SU-DHL-6 (cell line): ENCODE results near the gene LYZ.

Source experiments
- H2AFZ ChIP-seq: fragments of 200-600 bp; sonication (generic); 2 replicates; pipeline ENCODE4 v1.6.1; 2014; ENCODE audit warnings: low read depth, mild to moderate bottlenecking, moderate library complexity, mixed read lengths, antibody characterized with exemption, low read length; ENCODE audit not compliant: severe bottlenecking
- H3F3A ChIP-seq: fragments of 200-600 bp; shearing (Covaris generic); 2 replicates; pipeline ENCODE4 v1.6.0; 2016; ENCODE audit warnings: antibody characterized with exemption, mild to moderate bottlenecking; ENCODE audit not compliant: insufficient read depth
- H3K27ac ChIP-seq: fragments of 200-600 bp; sonication (generic); 2 replicates; pipeline ENCODE4 v1.5.1; 2016; ENCODE audit warnings: low read depth, mild to moderate bottlenecking, low read length, moderate library complexity, mixed read lengths
- H3K27me3 ChIP-seq: fragments of 200-600 bp; sonication (generic), shearing (Covaris generic); 2 replicates; pipeline ENCODE4 v1.6.0; 2014; ENCODE audit warnings: mild to moderate bottlenecking, low read length
- H3K36me3 ChIP-seq: fragments of 200-600 bp; sonication (generic); 2 replicates; pipeline ENCODE4 v1.6.1; 2014; ENCODE audit warnings: mild to moderate bottlenecking, low read length, mixed read lengths
- H3K4me2 ChIP-seq: fragments of 300-600, 200-600 bp; shearing (Covaris generic), sonication (generic); 2 replicates; pipeline ENCODE4 v1.6.0; 2014; ENCODE audit warnings: low read length, low read depth, mild to moderate bottlenecking; ENCODE audit not compliant: poor library complexity, severe bottlenecking
- H3K4me3 ChIP-seq: fragments of 200-600 bp; sonication (generic); 2 replicates; pipeline ENCODE4 v1.5.1; 2014; ENCODE audit warnings: antibody characterized with exemption, low read length, mild to moderate bottlenecking, mixed read lengths; ENCODE audit not compliant: insufficient read depth, poor library complexity, severe bottlenecking
- H3K79me2 ChIP-seq: fragments of 200-600 bp; sonication (generic); 2 replicates; pipeline ENCODE4 v1.6.1; 2014; ENCODE audit warnings: mild to moderate bottlenecking, low read length, moderate library complexity; ENCODE audit not compliant: insufficient read depth
- H3K9ac ChIP-seq: fragments of 200-600 bp; sonication (generic); 2 replicates; pipeline ENCODE4 v1.7.0; 2014; ENCODE audit warnings: mild to moderate bottlenecking, low read length
- H3K9me2 ChIP-seq: fragments of 200-600 bp; sonication (generic); replicated peaks from 2 replicates; pipeline ENCODE4 v1.6.1; 2014; ENCODE audit warnings: low read length; ENCODE audit not compliant: insufficient read depth
- H3K9me3 ChIP-seq: fragments of 200-600 bp; sonication (generic); 2 replicates; pipeline ENCODE4 v1.6.1; 2014; ENCODE audit warnings: low read length, mixed read lengths; ENCODE audit not compliant: insufficient read depth
- H4K20me1 ChIP-seq: fragments of 200-600 bp; sonication (generic); 2 replicates; pipeline ENCODE4 v1.6.1; 2014; ENCODE audit warnings: low read depth, mild to moderate bottlenecking, antibody characterized with exemption, low read length, moderate library complexity, mixed read lengths
- CTCF ChIP-seq: fragments of 200-600 bp; sonication (generic); IDR thresholded peaks from one replicate; pipeline ENCODE4 v1.5.1; 2017; ENCODE audit warnings: antibody characterized with exemption, mild to moderate bottlenecking, low read length, moderate library complexity; ENCODE audit not compliant: insufficient read depth, poor library complexity, severe bottlenecking
- EZH2phosphoT487 ChIP-seq: fragments of 200-600 bp; sonication (generic), shearing (Covaris generic); conservative IDR thresholded peaks from 2 replicates; pipeline ENCODE4 v1.6.1; 2018; ENCODE audit warnings: mild to moderate bottlenecking, antibody characterized with exemption, low read length, moderate library complexity, mixed read lengths

The LYZ gene

GRCh38 chr12:69352904-69353303 lies 4.7 kb downstream of the LYZ start:
- H3K4me3 ChIP-seq, result no peak overlapping the region
- H3K9me2 ChIP-seq, result no peaks in the 10 kb centered on the region
- H3K9me3 ChIP-seq, result no peaks in the 10 kb centered on the region
- no peak overlapping the region for H3K9ac ChIP-seq
- no peaks in the 10 kb centered on the region for H4K20me1 ChIP-seq
- no peak overlapping the region for H2AFZ ChIP-seq
- H3F3A ChIP-seq, result peaks cover 1% of the 10 kb centered on the region; the same call in 1 of the 2 replicates
- no peaks in the 10 kb centered on the region for H3K27me3 ChIP-seq
- no peak overlapping the region for H3K27ac ChIP-seq
- no peak for TF ChIP-seq CTCF
- no peak for TF ChIP-seq EZH2phosphoT487
- no peak overlapping the region for H3K4me2 ChIP-seq
- H3K79me2 ChIP-seq, result no peaks in the 10 kb centered on the region
- no peaks in the 10 kb centered on the region for H3K36me3 ChIP-seq

GRCh38 chr12:69354172-69354555 lies 6.0 kb downstream of the LYZ start:
- TF ChIP-seq EZH2phosphoT487 (no peak), CTCF (no peak)
- Histone ChIP-seq H4K20me1 (no peaks in the 10 kb centered on the region), H3K79me2 (no peaks in the 10 kb centered on the region), H3K4me2 (no peak overlapping the region), H2AFZ (no peak overlapping the region), H3K9me2 (no peaks in the 10 kb centered on the region), H3K27ac (no peak overlapping the region), H3K27me3 (no peaks in the 10 kb centered on the region), H3K9me3 (no peaks in the 10 kb centered on the region), H3K4me3 (no peak overlapping the region), H3K36me3 (no peaks in the 10 kb centered on the region), H3K9ac (no peak overlapping the region), H3F3A (peaks cover 5% of the 10 kb centered on the region; the same call in 1 of the 2 replicates)

GRCh38 chr12:69354556-69355187 lies 6.5 kb downstream of the LYZ start:
- H3K79me2 ChIP-seq, result no peaks in the 10 kb centered on the region; the same call in 1 of the 2 replicates
- H3K36me3 ChIP-seq, result no peaks in the 10 kb centered on the region
- H3K9ac ChIP-seq, result no peak overlapping the region
- no peaks in the 10 kb centered on the region for H4K20me1 ChIP-seq
- H3F3A ChIP-seq, result peaks cover 5% of the 10 kb centered on the region; the same call in 1 of the 2 replicates
- no peak overlapping the region for H2AFZ ChIP-seq
- H3K9me3 ChIP-seq, result no peaks in the 10 kb centered on the region
- no peaks in the 10 kb centered on the region for H3K9me2 ChIP-seq
- H3K4me2 ChIP-seq, result no peak overlapping the region
- H3K4me3 ChIP-seq, result no peak overlapping the region
- TF ChIP-seq CTCF (no peak), EZH2phosphoT487 (no peak)
- H3K27me3 ChIP-seq, result no peaks in the 10 kb centered on the region
- no peak overlapping the region for H3K27ac ChIP-seq
